HCT116 (cell line): Measurements from ENCODE around the gene GPLD1. TPM values are rescaled to one million over a fixed set of nuclear protein-coding genes. Genes with fewer than 3 reads are reported as not detected.

Source experiments
- ATAC-seq: fragments of 200-7000 bp; cut with Tn5 transposase; 2 replicates; pipeline ENCODE4 v1.9.1; 2020; ENCODE audit warnings: mild to moderate bottlenecking, moderate library complexity
- BruUV-seq: library from RNA; stranded (reverse); fragments of 400-500 nt; replicated peaks from 2 replicates; lab custom pipeline; 2021; lab: Mats Ljungman, UMichigan
- CTCF ChIA-PET: fragments of 300-600 bp; sonication (Branson Sonifier 250); formaldehyde crosslinking; loops from one replicate; lab custom pipeline; 2021; ENCODE audit warnings: antibody characterized with exemption; lab: Charles Lee
- POLR2A ChIA-PET: fragments of 300-600, 350-600 bp; sonication (Branson Sonifier 250); formaldehyde crosslinking; loops from one replicate; lab custom pipeline; 2021; ENCODE audit warnings: antibody characterized with exemption; lab: Charles Lee
- RAD21 ChIA-PET, 2 experiments: fragments of 300-600 bp; sonication (Branson Sonifier 250); formaldehyde crosslinking; loops; one replicate each; lab custom pipeline; 2023; ENCODE audit warnings: low total read pairs in 2 of 2; ENCODE audit not compliant: uncharacterized antibody in 2 of 2, unreplicated experiment in 2 of 2, low non-redundant PET in 1 of 2; lab: Charles Lee
- DNase-seq: peaks from one replicate; pipeline ENCODE4 v3.0.0-alpha.2; 2010; ENCODE audit warnings: low read depth, low spot score
- H2AFZ ChIP-seq: fragments of 200-600 bp; shearing (Covaris generic), sonication (generic); 2 replicates; pipeline ENCODE4 v1.6.1; 2017; ENCODE audit warnings: low read depth, mixed run types, mixed read lengths, antibody characterized with exemption, low read length; ENCODE audit not compliant: poor library complexity, severe bottlenecking
- H3K27ac ChIP-seq: 2 replicates; pipeline ENCODE4 v1.5.1; 2012; ENCODE audit warnings: low read depth, low read length
- H3K27me3 ChIP-seq: fragments of 200-600 bp; sonication (generic); 2 replicates; pipeline ENCODE4 v1.6.1; 2016; ENCODE audit warnings: mixed run types, low read length, mixed read lengths; ENCODE audit not compliant: insufficient read depth
- H3K36me3 ChIP-seq, 2 experiments: fragments of 200-500 bp in 1 of 2; fragments of 200-600 bp in 1 of 2; sonication (Bioruptor generic) in 1 of 2; sonication (generic) in 1 of 2; 2 replicates each; pipeline versions ENCODE4 v1.5.1 to v1.6.1; 2014 to 2016; ENCODE audit warnings: low read length in 2 of 2, inconsistent platforms in 1 of 2, mixed read lengths in 1 of 2, mixed run types in 1 of 2; ENCODE audit not compliant: insufficient read depth in 2 of 2, control insufficient read depth in 1 of 2
- H3K4me1 ChIP-seq, 2 experiments: fragments of 200-600 bp in 1 of 2; sonication (generic) in 1 of 2; 2 replicates each; pipeline versions ENCODE4 v1.5.1 to v1.6.1; 2012 to 2017; ENCODE audit warnings: low read length in 2 of 2, inconsistent platforms in 1 of 2, mild to moderate bottlenecking in 1 of 2, mixed read lengths in 1 of 2, mixed run types in 1 of 2, moderate library complexity in 1 of 2; ENCODE audit not compliant: insufficient read depth in 2 of 2, control insufficient read depth in 1 of 2
- H3K4me2 ChIP-seq: fragments of 200-600 bp; sonication (generic); 2 replicates; pipeline ENCODE4 v1.6.1; 2017; ENCODE audit warnings: mixed run types, low read length, mixed read lengths
- H3K4me3 ChIP-seq, 2 experiments: fragments of 200-600 bp in 1 of 2; sonication (generic) in 1 of 2; replicated peaks in 1 of 2; 2 replicates each; pipeline ENCODE4 v1.5.1; 2011 to 2016; ENCODE audit warnings: low read length in 2 of 2, control low read depth in 1 of 2, low read depth in 1 of 2, mild to moderate bottlenecking in 1 of 2, mixed read lengths in 1 of 2, mixed run types in 1 of 2
- H3K79me2 ChIP-seq: fragments of 200-600 bp; sonication (generic); 2 replicates; pipeline ENCODE4 v1.6.1; 2017; ENCODE audit warnings: mild to moderate bottlenecking, mixed run types, low read length, moderate library complexity, mixed read lengths; ENCODE audit not compliant: insufficient read depth
- H3K9ac ChIP-seq: fragments of 200-600 bp; sonication (generic); 2 replicates; pipeline ENCODE4 v1.6.1; 2016; ENCODE audit warnings: low read length, mixed read lengths
- H3K9me2 ChIP-seq: fragments of 200-600 bp; sonication (generic), shearing (Covaris generic); 2 replicates; pipeline ENCODE4 v1.6.1; 2017; ENCODE audit warnings: mixed run types, mild to moderate bottlenecking, moderate library complexity; ENCODE audit not compliant: insufficient read depth
- H3K9me3 ChIP-seq, 2 experiments: fragments of 200-500 bp in 1 of 2; fragments of 200-600 bp in 1 of 2; sonication (Bioruptor generic) in 1 of 2; sonication (generic) in 1 of 2; 2 replicates each; pipeline ENCODE4 v1.6.1; 2014 to 2017; ENCODE audit warnings: low read length in 2 of 2, mixed read lengths in 2 of 2, inconsistent platforms in 1 of 2, low read depth in 1 of 2, mild to moderate bottlenecking in 1 of 2, mixed run types in 1 of 2, moderate library complexity in 1 of 2; ENCODE audit not compliant: control insufficient read depth in 1 of 2, insufficient read depth in 1 of 2
- H4K20me1 ChIP-seq: fragments of 200-600 bp; sonication (generic), shearing (Covaris generic); 2 replicates; pipeline ENCODE4 v1.6.1; 2017; ENCODE audit warnings: mixed run types, mild to moderate bottlenecking, moderate library complexity; ENCODE audit not compliant: insufficient read depth
- ATF3 ChIP-seq: IDR thresholded peaks from 2 replicates; pipeline ENCODE4 v1.6.1; 2012
- CTCF ChIP-seq, 3 experiments: fragments of 200-600 bp in 1 of 3; sonication (generic) in 1 of 3; IDR thresholded peaks in 2 of 3; conservative IDR thresholded peaks in 1 of 3; 2 replicates each; pipeline ENCODE4 v1.5.1; 2012 to 2017; ENCODE audit warnings: low read depth in 2 of 3, low read length in 2 of 3, antibody characterized with exemption in 1 of 3, borderline replicate concordance in 1 of 3, control low read depth in 1 of 3, mild to moderate bottlenecking in 1 of 3, mixed read lengths in 1 of 3, mixed run types in 1 of 3, moderate library complexity in 1 of 3; ENCODE audit not compliant: insufficient read depth in 1 of 3
- EGR1 ChIP-seq: IDR thresholded peaks from 2 replicates; pipeline ENCODE4 v1.6.1; 2012; ENCODE audit warnings: low read depth
- ELF1 ChIP-seq: IDR thresholded peaks from 2 replicates; pipeline ENCODE4 v1.6.1; 2012; ENCODE audit warnings: low read depth, borderline replicate concordance
- EZH2 ChIP-seq: fragments of 200-600 bp; sonication (generic); IDR thresholded peaks from 2 replicates; pipeline ENCODE4 v1.6.1; 2017; ENCODE audit warnings: antibody characterized with exemption, mixed run types
- FOSL1 ChIP-seq: IDR thresholded peaks from 2 replicates; pipeline ENCODE4 v1.6.1; 2012; ENCODE audit warnings: low read depth
- MAX ChIP-seq: IDR thresholded peaks from 2 replicates; pipeline ENCODE4 v1.6.1; 2012
- POLR2AphosphoS5 ChIP-seq: IDR thresholded peaks from 2 replicates; pipeline ENCODE4 v1.6.1; 2011; ENCODE audit warnings: mild to moderate bottlenecking, low read depth, low read length, moderate library complexity
- RAD21 ChIP-seq: IDR thresholded peaks from 2 replicates; pipeline ENCODE4 v1.6.1; 2012; ENCODE audit warnings: low read depth, mild to moderate bottlenecking
- REST ChIP-seq: IDR thresholded peaks from 2 replicates; pipeline ENCODE4 v1.6.1; 2012; ENCODE audit warnings: low read depth
- SIN3A ChIP-seq: IDR thresholded peaks from 2 replicates; pipeline ENCODE4 v1.6.1; 2012; ENCODE audit warnings: low read depth
- SP1 ChIP-seq: IDR thresholded peaks from 2 replicates; pipeline ENCODE4 v1.6.1; 2012; ENCODE audit warnings: low read depth
- SRF ChIP-seq: IDR thresholded peaks from 2 replicates; pipeline ENCODE4 v1.6.1; 2012; ENCODE audit warnings: low read depth
- TCF7L2 ChIP-seq: IDR thresholded peaks from 2 replicates; pipeline ENCODE4 v1.7.0; 2011; ENCODE audit warnings: borderline replicate concordance, inconsistent platforms; ENCODE audit not compliant: insufficient read depth, insufficient read length; ENCODE audit errors: extremely low read depth
- YY1 ChIP-seq: IDR thresholded peaks from 2 replicates; pipeline ENCODE4 v1.6.1; 2011; ENCODE audit warnings: low read length, low read depth, moderate library complexity, mild to moderate bottlenecking; ENCODE audit not compliant: insufficient replicate concordance; ENCODE audit errors: extremely low read depth
- ZNF274 ChIP-seq: fragments of 200-500 bp; sonication (Bioruptor generic); IDR thresholded peaks from 2 replicates; pipeline ENCODE4 v1.6.1; 2014; ENCODE audit warnings: mild to moderate bottlenecking, low read depth, low read length, inconsistent platforms
- intact Hi-C: fragments of 100-400 bp; cut with micrococcal nuclease; formaldehyde crosslinking; loops from 2 replicates; pipeline ENCODE4 v1.10.0; 2022
- total RNA-seq: library from RNA; stranded (reverse); gene quantifications from one replicate; pipeline ENCODE4 v1.2.1, GENCODE V29; 2021; ENCODE audit not compliant: unreplicated experiment

Gene GPLD1
- total RNA-seq, 1 experiment from 2014 or later: 2.1 TPM

- no peak for DNase-seq
- Histone ChIP-seq H3K9ac (no peak overlapping the region), H3K4me2 (no peak overlapping the region), H3K27me3 (no peaks in the 10 kb centered on the region), H3K4me3 (no peak overlapping the region), H3K36me3 (peaks cover 48 to 51% of the 10 kb centered on the region in 2 experiments), H2AFZ (no peak overlapping the region), H3K4me1 (peaks cover 0 to 11% of the 10 kb centered on the region in 2 experiments; a peak in 3 of 4 replicates), H3K27ac (no peak overlapping the region), H3K9me3 (no peaks in the 10 kb centered on the region), H3K79me2 (peaks cover 92% of the 10 kb centered on the region)
- intact Hi-C loops: loop anchor here (10.0 kb wide), 1 partner anchor 366 kb away; the partner anchor contains the start of gene GMNN
- CTCF ChIA-PET: no interaction called here
- no TSS peak for BruUV-seq
- POLR2A ChIA-PET: no interaction called here
- RAD21 ChIA-PET: no interaction called here
- no peak for TF ChIP-seq RAD21
- TF ChIP-seq ZNF274: no peak
- TF ChIP-seq SRF: no peak
- no peak for TF ChIP-seq YY1
- TF ChIP-seq EZH2: no peak
- TF ChIP-seq EGR1: no peak
- no peak for TF ChIP-seq MAX
- no peak for TF ChIP-seq ELF1
- no peak for TF ChIP-seq POLR2AphosphoS5
- no peak for TF ChIP-seq ATF3
- no peak for TF ChIP-seq CTCF (IDR thresholded peaks at IDR 0.05 in 2 of 3, conservative IDR thresholded peaks at IDR 0.05 in 1 of 3; ENCODE audit: borderline replicate concordance in 1 of 3, insufficient read depth in 1 of 3, low read depth in 2 of 3, low read length in 2 of 3)
- TF ChIP-seq SP1: no peak
- TF ChIP-seq SIN3A: no peak
- TF ChIP-seq TCF7L2: no peak
- no peak for TF ChIP-seq FOSL1
- no peak for TF ChIP-seq REST
- TF ChIP-seq, all 23 proteins: peak for 0
- no peaks in the 10 kb centered on the region; the same call in 1 of the 2 replicates for H4K20me1 ChIP-seq
- H3K9me2 ChIP-seq: no peaks in the 10 kb centered on the region
- no peak for ATAC-seq
These were observed 80.5 kb downstream of the GPLD1 start for GRCh38 chr6:24408719-24409410.
